DMS79 (cell line): Measurements from ENCODE around the gene CYP4F3.
"Not testable (repeated sequence)": the region's sequence is repeated elsewhere in the genome, so short reads cannot be mapped to it uniquely, and the experiment has no call there.

ENCODE experiments used
- DNase-seq: peaks from one replicate; lab custom pipeline; 2025; lab: John Stamatoyannopoulos, UW

CYP4F3 gene

DNA sequence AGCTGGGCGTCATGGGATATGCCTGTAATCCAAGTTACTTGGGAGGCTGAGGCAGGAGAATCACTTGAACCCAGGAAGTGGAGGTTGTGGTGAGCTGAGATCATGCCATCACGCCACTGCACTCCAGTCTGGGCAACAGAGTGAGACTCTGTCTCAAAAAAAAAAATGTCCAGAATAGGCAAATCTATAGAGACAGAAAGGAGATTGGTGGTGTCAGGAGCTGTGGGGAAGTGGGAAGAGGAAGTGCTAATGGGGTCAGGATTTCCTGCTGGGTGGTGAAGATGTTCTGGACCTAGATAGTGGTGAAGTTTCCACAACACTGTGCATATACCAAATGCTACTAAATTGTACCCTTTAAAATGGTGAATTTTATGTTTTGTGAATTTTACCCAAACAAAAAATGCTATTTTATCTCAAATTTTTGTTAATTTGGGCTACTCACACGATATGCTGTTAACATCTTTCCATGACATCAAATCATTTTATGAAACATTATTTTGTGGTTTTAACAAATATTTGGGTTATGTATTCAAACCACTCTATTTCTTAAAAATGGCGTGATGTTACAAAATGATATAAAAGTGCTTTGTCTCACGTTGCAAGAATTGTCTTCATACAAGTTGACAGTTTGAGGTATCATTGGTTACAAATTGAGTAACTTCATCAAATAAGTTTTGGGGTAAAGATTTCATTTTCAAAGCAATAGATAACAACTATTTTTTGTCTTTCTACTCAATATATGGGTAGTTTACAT lies 7.4 kb upstream of the CYP4F3 start:
- DNase-seq = no peak

GRCh38 chr19:15634105-15634504 lies 6.6 kb upstream of the CYP4F3 start:
- no peak for DNase-seq

GRCh38 chr19:15635016-15635805 lies 5.5 kb upstream of the CYP4F3 start:
- DNase-seq = no peak

DNA sequence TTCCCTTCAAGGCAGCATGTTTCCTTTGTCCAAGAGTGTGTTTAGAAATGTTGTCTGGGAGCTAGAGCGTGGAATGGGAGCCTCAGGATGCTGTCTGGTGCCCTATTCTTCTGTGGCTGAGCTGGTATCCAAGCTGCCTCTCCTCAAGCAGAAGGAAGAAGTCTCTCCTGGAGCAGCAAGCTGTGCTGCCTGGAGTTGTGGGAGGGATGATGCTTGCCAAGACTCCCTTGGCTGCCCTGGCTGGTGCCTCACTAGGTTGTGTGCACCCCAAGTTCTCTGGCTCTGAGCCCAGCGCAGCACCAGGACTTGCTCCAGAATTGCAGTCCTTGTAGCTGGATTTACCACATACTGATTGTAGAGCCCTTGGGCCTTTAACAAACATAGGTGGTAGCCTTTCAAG lies 4.7 kb upstream of the CYP4F3 start:
- no peak for DNase-seq

DNA sequence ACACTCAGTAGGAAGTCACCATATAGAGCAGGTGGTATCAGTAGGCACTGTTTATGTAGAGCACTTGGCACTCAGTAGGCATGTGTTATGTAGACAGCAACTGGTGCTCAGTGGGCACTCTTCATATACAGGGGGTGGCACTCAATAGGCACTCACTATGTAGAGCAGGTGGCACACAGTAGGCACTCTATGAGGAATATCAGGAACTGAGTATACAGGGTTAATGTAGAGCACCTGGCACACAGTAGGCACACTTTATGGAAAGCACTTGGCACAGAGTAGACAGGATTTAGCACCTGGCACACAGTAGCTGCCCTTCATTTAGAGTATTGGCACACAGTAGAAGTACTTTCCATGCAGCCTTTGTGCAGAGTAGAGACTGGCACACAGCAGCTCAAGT lies 1.1 kb upstream of the CYP4F3 start:
- no peak for DNase-seq

DNA sequence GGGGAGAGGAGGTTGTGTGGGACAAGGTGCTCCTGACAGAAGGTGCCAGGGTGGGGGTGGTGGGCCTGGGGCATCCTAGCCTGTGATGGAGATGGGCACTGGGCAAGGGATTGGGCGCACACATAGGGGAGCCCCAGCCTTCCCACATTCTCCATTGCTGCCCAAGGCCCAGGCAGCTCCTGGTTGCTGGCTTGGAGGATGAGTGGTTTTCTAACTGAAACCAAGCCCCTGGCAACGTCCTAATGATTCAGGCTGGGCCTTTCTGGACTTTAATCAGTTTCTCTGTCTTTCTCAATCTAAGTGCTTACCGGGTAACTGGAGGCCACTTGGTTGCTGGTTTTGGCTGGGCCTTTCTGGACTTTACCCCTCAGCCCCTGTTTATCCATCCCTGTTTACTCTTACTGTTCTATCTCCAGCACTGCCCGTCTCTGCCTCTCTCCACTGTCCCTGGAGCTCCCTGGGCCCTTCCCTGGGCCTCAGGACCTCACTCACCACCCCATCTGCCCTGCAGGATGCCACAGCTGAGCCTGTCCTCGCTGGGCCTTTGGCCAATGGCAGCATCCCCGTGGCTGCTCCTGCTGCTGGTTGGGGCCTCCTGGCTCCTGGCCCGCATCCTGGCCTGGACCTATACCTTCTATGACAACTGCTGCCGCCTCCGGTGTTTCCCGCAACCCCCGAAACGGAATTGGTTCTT lies 354 bp downstream of the CYP4F3 start:
- DNase-seq = no peak

GRCh38 chr19:15641901-15642491 lies 1.3 kb downstream of the CYP4F3 start:
- DNase-seq = no peak

- DNase-seq = no peak
These were observed 2.1 kb downstream of the CYP4F3 start for GRCh38 chr19:15642807-15643206.

GRCh38 chr19:15643387-15643786 lies 2.7 kb downstream of the CYP4F3 start:
- no peak for DNase-seq

DNA sequence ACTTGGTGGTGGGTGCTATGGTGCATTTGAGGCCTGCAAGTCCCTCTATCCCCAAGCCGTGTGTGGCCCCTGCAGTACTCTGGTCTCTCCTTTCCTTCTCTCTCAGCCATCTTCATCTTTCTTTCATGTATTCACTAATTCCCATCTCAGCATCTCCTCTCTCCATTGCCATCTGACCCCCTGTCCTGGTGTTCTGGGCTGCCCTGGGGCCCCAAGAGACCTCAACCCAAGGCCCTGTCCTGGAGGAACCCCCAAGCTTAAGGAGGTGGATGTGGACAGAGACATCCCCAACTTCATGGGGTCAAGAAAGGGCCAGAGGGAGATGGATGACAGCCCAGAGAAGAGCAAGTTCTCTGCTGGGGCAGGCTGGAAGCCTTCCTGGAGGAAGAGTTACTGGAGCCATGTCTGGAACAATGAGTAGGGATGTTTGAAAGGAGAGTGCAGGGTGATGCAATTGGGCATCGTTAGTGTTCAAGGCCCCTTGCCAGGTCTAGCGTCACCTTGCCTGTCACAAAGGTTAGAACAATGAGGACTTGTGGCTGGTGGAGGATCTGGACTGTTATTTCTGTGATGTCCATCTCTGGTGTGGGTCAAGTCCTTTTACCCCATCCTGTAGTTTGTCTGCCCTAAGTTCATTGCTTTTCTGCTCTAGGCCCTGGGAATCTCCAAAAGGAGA lies 3.5 kb downstream of the CYP4F3 start:
- DNase-seq = no peak

DNA sequence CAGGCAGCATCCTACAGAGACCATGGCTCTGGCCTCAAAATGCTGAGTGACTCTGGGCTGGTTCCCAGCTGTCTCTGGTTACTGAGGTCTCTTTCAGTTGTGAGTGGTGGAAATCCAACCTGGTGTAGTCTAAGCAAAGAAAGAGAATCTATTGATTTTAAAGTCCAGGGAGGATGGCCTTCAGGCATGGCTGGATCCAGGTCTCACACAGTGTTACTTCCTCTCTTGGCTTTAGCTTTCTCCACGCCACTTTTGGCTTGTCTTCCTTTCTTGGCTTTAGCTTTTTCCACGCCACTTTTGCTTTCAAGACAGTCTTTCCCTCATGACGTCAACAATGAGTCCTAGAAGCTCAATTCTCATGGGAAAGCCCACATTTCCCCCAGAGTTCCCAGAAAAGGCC lies 4.1 kb downstream of the CYP4F3 start:
- DNase-seq = no peak

- DNase-seq = no peak
These were observed 8.8 kb downstream of the CYP4F3 start for GRCh38 chr19:15649526-15649925.

- DNase-seq = not testable (repeated sequence)
These were observed 9.4 kb downstream of the CYP4F3 start for GRCh38 chr19:15650123-15650522.

GRCh38 chr19:15651791-15652190 lies 11.1 kb downstream of the CYP4F3 start:
- no peak for DNase-seq

DNA sequence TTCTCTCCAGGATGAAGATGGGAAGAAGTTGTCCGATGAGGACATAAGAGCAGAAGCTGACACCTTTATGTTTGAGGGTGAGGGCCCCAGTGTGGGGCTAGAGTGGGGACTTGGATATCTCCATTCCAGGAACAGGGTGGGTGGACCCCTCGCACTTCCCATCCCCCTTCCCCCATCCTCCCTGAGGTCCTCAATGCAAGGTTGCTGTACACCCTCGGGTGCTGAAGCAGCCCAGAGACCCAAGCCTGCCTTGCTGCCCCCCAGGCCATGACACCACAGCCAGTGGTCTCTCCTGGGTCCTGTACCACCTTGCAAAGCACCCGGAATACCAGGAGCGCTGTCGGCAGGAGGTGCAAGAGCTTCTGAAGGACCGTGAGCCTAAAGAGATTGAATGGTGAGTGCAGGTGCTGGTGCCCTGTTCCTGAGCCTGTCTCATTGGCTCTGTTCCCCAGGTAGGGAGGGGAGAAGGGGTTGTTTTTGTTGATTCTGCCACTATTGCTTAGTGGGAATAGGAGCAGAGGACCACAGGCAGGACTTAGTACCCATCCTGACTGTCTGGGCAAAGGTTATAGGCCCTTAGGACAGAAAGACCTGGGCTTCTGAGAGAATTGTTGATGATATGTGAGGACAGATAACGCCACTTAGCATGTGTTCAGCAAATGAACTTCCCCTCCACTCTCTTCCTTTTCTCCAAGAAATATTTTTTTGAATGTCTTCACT lies 12.0 kb downstream of the CYP4F3 start:
- DNase-seq = no peak

DNA sequence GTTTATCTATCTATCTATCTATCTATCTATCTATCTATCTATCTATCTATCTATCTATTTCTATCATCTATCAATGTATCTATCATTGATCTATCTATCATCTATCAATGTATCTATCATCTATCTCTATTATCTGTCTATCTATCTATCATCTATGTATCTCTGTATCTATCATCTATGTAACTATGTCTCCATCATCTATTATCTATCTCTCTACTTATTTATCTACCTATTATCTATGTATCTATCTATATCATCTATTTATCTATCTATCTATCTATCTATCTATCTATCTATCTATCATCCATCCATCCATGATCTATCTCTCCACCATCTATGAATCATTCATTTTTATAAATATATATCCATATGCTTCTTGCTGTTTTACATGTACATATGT lies 15.8 kb downstream of the CYP4F3 start:
- DNase-seq = no peak

DNA sequence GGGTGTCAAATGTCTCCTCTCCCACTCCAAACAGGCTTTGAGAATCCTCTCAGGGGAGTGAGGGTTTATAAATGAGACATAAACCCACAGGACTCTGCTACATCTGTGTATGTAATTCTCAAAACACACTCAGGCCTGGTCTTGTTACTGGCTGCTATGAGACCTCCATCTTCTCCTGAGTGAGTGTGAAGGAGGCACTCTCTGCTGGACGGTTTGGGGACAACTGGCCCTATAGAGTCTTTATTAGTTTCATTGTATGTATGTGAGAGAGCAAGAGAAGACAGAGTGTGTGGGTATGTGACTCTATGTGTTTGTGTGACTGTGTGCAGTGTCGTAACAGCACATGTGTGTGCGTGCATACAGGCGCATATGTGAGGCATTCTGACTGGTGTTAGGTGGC lies 22.6 kb downstream of the CYP4F3 start:
- no peak for DNase-seq

DNA sequence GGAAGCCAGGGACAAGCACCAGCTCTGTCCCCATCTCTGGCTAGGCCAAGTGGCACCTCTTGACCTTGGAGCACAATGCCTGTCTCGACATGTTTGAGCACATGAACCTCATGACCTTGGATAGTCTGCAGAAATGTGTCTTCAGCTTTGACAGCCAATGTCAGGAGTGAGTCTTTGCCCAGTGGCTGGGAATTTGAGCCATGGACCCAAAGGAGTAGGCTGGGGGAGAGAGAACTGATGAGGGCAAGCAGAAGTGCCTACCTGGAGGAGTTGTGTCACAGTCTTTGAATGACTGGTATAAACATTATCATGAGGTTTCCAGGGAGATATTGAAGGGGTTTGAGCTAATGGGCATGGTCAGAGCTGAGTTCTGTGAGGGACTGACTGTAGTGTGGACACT lies 25.5 kb downstream of the CYP4F3 start:
- no peak for DNase-seq

DNA sequence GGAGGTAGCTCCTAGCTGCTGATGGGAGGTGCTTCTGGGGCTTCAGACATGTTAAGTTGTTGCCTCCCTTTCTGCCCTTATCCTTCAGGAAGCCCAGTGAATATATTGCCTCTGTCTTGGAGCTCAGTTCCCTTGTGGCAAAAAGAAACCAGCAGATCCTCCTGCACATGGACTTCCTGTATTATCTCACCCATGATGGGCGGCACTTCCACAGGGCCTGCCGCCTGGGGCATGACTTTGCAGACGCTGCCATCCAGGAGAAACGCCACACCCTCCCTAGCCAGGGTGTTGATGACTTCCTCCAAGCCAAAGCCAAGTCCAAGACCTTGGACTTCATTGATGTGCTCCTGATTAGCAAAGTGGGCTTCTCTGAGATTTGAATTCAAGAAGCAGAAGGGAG lies 26.2 kb downstream of the CYP4F3 start:
- no peak for DNase-seq

DNA sequence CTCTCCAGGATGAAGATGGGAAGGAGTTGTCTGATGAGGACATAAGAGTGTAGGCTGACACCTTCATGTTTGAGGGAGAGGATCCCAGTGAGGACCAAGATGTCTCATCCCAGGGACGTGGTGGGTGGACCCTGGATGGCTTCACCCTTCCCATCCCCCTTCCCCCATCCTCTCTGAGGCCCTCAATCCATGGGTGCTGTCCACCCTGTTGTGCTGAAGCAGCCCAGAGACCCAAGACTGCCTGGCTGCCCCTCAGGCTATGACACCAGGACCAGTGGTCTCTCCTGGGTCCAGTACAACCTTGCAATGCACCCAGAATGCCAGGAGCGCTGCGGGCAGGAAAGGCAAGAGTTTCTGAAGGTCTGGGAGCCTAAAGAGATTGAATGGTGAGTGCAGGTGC lies 28.7 kb downstream of the CYP4F3 start:
- DNase-seq = no peak

- DNase-seq = no peak
These were observed 29.2 kb downstream of the CYP4F3 start for GRCh38 chr19:15669891-15670290.
